Activated T-cell treated with anti-CD3 and anti-CD28 coated beads, Interleukin-2, amount 50 U/mL, for 4 hours (primary cell): ENCODE results near the gene RRBP1. TPM values are rescaled to one million over a fixed set of nuclear protein-coding genes. Genes with fewer than 3 reads are reported as not detected.

ENCODE experiments used
- ATAC-seq, 2 donors: fragments of 200-7000 bp; cut with Tn5 transposase; one replicate each; pipeline ENCODE4 v1.10.0; 2021
- DNase-seq: peaks from one replicate; pipeline ENCODE4 v3.0.0-alpha.2; 2020
- H3K27me3 Mint-ChIP-seq: one replicate; pipeline ENCODE4 v1.8.0; 2021; ENCODE audit warnings: low read depth, mixed read lengths
- H3K36me3 Mint-ChIP-seq: one replicate; pipeline ENCODE4 v1.8.0; 2022; ENCODE audit warnings: mixed read lengths; ENCODE audit not compliant: insufficient read depth
- H3K4me1 Mint-ChIP-seq: one replicate; pipeline ENCODE4 v1.8.0; 2021; ENCODE audit warnings: low read depth, mixed read lengths
- H3K4me3 Mint-ChIP-seq: one replicate; pipeline ENCODE4 v1.8.0; 2021; ENCODE audit warnings: mild to moderate bottlenecking, moderate library complexity, mixed read lengths
- H3K9me3 Mint-ChIP-seq: one replicate; pipeline ENCODE4 v1.8.0; 2021; ENCODE audit warnings: mixed read lengths
- total RNA-seq, 3 donors: library from RNA; stranded (reverse); gene quantifications; one replicate each; pipeline ENCODE4 v1.2.1, GENCODE V29; 2021

RRBP1 gene
- total RNA-seq, 3 donors from 2014 or later: 25.5 to 32.3 (median 27.0) TPM

DNA sequence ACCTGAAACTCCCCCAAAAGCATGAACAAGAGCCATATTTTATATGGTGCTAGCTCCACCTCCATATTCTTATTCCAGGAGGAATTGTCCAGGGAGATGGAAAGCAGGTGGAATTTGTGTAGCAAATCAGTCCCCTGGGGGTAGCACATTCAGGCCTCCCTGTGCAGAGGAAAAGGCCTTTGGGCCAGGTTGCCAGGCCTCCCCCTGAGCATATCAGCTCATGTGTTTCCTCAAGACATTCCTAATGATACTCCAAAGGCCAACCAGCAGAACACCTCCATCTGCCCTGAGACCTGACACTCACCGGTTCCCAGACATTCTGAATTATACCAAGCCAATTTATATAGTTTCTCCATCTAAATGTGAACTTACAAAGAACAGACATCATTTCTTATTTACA lies 15.1 kb upstream of the RRBP1 start:
- Mint-ChIP-seq H3K4me1 (no peaks in the 10 kb centered on the region), H3K27me3 (peaks cover 12% of the 10 kb centered on the region), H3K36me3 (no peaks in the 10 kb centered on the region), H3K4me3 (no peak overlapping the region), H3K9me3 (no peaks in the 10 kb centered on the region)
- no peak for ATAC-seq
- no peak for DNase-seq

- no peak overlapping the region for H3K4me3 Mint-ChIP-seq
- H3K9me3 Mint-ChIP-seq: no peaks in the 10 kb centered on the region
- ATAC-seq: no peak
- peaks cover 19% of the 10 kb centered on the region for H3K27me3 Mint-ChIP-seq
- no peak for DNase-seq
- H3K4me1 Mint-ChIP-seq: no peaks in the 10 kb centered on the region
- no peaks in the 10 kb centered on the region for H3K36me3 Mint-ChIP-seq
These were observed 14.2 kb upstream of the RRBP1 start for GRCh38 chr20:17696287-17696686.

DNA sequence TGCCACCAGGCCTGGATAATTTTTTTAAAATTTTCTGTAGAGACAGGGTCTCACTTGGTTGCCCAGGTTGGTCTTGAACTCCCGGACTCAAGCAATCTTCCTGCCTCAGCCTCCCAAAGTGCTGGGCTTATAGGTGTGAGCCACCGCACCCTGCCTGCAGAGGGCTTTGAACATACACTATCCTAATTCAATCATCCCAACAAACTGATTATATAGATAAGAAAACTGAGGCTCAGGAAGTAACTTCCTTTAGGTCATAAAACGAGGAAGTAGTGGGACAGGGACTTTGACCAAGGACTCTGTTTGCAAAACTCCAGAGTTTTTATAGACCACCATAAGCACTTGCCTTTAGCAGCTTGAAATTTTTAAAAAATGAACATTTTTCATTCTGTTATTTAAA lies 12.7 kb upstream of the RRBP1 start:
- DNase-seq (no peak), ATAC-seq (no peak)
- Mint-ChIP-seq H3K4me1 (no peaks in the 10 kb centered on the region), H3K9me3 (no peaks in the 10 kb centered on the region), H3K27me3 (peaks cover 26% of the 10 kb centered on the region), H3K4me3 (no peak overlapping the region), H3K36me3 (no peaks in the 10 kb centered on the region)

GRCh38 chr20:17693444-17694001 lies 11.5 kb upstream of the RRBP1 start:
- no peak overlapping the region for H3K4me3 Mint-ChIP-seq
- H3K4me1 Mint-ChIP-seq: no peaks in the 10 kb centered on the region
- H3K27me3 Mint-ChIP-seq: peaks cover 31% of the 10 kb centered on the region
- H3K36me3 Mint-ChIP-seq: no peaks in the 10 kb centered on the region
- H3K9me3 Mint-ChIP-seq: no peaks in the 10 kb centered on the region
- no peak for ATAC-seq
- no peak for DNase-seq

DNA sequence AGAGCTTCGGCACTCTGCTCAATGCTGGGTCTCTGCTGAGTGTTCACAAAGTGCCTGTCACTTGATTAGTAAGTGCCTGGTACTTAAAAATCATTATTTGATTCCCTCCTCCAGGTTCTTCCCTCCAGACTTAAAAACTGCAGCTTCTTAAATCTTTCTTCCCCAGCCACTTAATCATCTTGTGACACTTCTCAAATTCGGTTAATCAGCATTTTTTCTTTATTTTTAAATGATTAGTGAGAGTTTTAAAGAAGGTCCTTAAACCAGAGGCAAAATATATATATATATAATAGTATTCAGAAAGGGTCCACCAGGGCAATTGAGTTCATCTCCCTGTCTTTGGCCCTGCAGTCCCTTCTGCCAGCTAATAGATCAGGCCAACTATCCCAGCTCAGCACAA lies 9.7 kb upstream of the RRBP1 start:
- ATAC-seq (no peak), DNase-seq (no peak)
- Mint-ChIP-seq H3K9me3 (no peaks in the 10 kb centered on the region), H3K27me3 (peaks cover 47% of the 10 kb centered on the region), H3K4me1 (no peaks in the 10 kb centered on the region), H3K36me3 (no peaks in the 10 kb centered on the region), H3K4me3 (no peak overlapping the region)

DNA sequence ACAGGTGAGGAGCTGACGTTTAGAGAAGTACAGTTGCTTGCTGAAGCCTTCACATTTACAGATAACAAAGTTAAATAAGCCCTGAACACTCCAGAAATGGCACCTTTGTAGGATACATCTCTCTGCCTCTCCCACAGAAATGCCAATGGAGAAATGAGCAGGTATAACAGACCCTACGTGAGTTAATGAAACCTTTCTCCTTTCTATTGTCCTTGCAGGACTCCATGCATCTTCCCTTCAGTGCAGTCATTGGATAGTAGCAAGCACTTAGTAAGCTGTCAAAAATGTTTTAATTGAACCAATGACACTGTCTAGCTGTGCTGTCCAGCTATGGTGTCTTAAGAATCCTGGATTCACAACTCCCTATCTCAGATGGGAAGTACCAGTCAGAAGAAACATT lies 8.1 kb upstream of the RRBP1 start:
- DNase-seq (no peak), ATAC-seq (no peak)
- H3K4me3 Mint-ChIP-seq: no peak overlapping the region
- peaks cover 60% of the 10 kb centered on the region for H3K27me3 Mint-ChIP-seq
- H3K4me1 Mint-ChIP-seq: no peaks in the 10 kb centered on the region
- no peaks in the 10 kb centered on the region for H3K36me3 Mint-ChIP-seq
- no peaks in the 10 kb centered on the region for H3K9me3 Mint-ChIP-seq

DNA sequence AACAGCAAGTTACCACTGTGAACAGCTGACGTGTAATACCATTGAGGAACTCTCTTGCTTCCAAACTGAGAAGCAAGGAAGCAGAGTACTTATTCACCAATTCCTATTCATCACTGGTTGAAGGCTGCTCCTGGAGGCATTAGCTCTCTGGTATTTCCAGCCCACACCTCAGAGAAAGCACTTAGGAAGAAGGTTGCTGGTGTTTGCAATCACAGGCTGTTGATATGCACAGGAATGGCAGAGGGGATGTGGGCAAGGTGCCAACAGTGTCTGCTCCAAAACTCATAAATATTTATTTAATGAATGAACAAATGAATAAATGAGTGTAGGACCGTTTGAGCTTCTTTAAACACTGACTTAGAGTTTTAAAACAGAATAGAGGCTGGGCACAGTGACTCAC lies 6.9 kb upstream of the RRBP1 start:
- ATAC-seq (no peak), DNase-seq (no peak)
- H3K36me3 Mint-ChIP-seq: no peaks in the 10 kb centered on the region
- H3K9me3 Mint-ChIP-seq: no peaks in the 10 kb centered on the region
- H3K4me3 Mint-ChIP-seq: no peak overlapping the region
- H3K4me1 Mint-ChIP-seq: no peaks in the 10 kb centered on the region
- peaks cover 71% of the 10 kb centered on the region for H3K27me3 Mint-ChIP-seq

DNA sequence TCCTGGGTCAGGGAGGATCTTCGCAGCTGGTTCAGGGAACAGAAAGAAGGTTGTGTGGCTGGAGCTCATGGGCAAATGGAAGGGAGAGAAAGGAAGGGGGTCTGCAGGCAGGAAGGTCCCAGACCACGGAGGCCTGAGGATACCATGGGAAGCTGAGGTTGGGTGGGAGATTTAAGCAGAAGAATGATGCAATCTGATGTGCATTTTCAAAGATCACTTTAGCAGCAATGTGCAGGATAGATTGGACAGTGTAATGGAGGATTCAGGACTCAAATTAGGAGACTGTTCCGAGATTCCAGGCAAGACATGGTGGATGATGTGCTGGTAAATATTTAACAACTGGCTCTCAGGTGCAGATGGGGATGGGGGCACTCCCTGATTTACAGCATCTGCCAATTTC lies 5.8 kb upstream of the RRBP1 start:
- DNase-seq: no peak
- Mint-ChIP-seq H3K9me3 (no peaks in the 10 kb centered on the region), H3K4me3 (no peak overlapping the region), H3K4me1 (peaks cover 4% of the 10 kb centered on the region), H3K27me3 (peaks cover 65% of the 10 kb centered on the region), H3K36me3 (no peaks in the 10 kb centered on the region)
- ATAC-seq: no peak

DNA sequence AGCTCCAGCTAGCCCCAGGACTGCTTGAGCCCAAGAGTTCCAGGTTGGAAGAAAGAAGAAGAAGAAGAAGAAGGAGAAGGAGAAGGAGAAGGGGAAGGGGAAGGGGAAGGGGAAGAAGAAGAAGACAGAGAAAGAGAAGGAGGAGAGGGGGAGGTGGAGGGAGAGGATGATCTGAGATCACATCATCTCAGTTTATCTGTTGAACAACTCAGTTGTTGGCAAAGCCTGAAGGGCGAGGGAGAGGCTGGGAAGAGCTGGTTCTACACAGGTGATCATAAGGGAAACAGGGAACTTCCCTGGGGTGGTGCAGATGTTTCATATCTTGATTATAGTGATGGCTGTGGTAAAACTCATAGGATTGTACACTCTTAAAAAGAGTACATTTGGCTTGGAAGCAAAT lies 3.1 kb upstream of the RRBP1 start:
- Mint-ChIP-seq H3K4me1 (peaks cover 9% of the 10 kb centered on the region), H3K36me3 (no peaks in the 10 kb centered on the region), H3K9me3 (no peaks in the 10 kb centered on the region), H3K4me3 (no peak overlapping the region), H3K27me3 (peaks cover 49% of the 10 kb centered on the region)
- ATAC-seq: no peak
- DNase-seq: no peak

DNA sequence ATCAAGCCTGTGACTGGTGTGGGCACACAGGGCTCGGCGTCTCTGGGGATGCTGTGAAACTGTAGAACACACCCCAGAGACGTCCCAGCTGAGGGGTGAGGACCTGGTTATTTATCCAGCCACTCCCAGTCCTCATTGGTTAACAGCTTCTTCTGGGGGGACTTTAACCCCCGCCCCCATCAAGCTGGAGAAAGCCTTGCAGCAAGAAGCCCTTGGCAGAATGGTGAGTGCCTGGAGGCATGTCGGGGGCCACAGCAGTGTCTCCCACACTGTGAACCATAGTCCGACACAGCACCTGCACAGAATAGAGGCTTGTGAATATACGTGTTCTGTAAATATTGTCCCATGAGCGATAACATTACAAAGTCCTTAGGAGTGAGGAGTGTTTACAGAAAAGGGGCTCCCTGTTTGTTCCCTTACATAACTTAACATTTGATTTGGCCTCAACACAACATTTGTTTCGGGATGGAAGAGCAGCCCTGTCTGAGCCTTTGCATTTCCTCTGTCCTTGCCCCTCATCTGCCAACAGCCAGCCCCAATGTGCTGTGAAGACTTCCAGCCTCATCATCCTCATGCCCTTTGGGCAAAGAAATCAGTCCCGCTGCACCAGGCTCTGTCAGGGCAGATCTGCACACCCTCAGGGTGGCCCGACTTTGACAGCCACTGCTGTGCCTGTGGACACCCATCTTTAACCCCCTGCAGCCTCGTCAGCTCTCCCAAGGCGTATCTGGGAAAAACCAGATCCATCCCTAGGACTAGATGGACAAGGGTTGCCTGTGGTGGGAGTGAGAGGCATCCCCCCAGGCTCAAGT lies 2.2 kb upstream of the RRBP1 start:
- H3K27me3 Mint-ChIP-seq: peaks cover 46% of the 10 kb centered on the region
- ATAC-seq: no peak
- no peak for DNase-seq
- no peaks in the 10 kb centered on the region for H3K36me3 Mint-ChIP-seq
- peaks cover 18% of the 10 kb centered on the region for H3K4me1 Mint-ChIP-seq
- H3K9me3 Mint-ChIP-seq: no peaks in the 10 kb centered on the region
- H3K4me3 Mint-ChIP-seq: no peak overlapping the region

DNA sequence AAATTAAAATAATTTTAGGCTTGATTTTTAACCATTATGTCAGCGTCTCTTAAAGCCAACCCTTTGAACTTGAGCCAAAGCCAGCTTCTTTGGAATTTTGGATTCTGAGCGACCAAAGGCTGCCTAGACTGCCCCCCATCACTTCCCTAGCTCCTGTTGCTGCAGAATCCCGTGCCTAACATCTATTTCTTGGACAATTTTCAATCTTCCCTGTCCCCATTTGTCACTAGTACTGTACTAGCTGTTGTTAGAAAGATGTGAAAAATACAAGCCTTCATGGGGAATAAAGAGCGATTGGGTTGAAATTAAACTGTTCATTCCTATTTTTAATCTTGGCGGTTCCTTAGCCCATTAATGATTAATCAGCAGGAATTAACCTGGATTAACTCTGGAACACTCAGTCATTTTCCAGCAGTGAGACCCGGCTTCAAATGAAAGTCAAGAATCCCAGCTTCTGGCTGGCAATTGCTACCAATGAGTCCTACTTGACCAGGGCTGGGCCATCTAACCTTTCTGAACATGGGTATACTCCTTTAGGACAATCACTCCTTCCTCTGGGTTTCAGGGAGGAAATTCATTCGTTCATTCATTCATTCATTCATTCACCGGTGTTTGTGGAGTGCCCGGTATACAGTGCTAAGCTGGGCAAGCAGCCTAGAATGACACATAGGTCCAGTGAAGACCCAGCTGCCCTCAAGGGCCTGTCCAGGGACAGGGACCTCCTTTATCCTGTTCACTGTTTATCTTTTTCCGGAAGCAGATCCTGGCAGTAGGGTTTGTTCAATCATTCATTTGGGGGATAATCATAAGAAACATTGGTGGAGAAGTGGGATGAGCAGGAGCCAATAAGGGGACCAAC lies 1.4 kb upstream of the RRBP1 start:
- H3K9me3 Mint-ChIP-seq: no peaks in the 10 kb centered on the region
- H3K4me1 Mint-ChIP-seq: peaks cover 18% of the 10 kb centered on the region
- H3K36me3 Mint-ChIP-seq: no peaks in the 10 kb centered on the region
- H3K27me3 Mint-ChIP-seq: peaks cover 43% of the 10 kb centered on the region
- DNase-seq (no peak), ATAC-seq (no peak)
- peak overlapping the region; percentile 53 for H3K4me3 Mint-ChIP-seq

- Mint-ChIP-seq H3K9me3 (no peaks in the 10 kb centered on the region), H3K4me1 (peaks cover 18% of the 10 kb centered on the region), H3K27me3 (peaks cover 39% of the 10 kb centered on the region), H3K36me3 (no peaks in the 10 kb centered on the region), H3K4me3 (peak overlapping the region; percentile 84)
- no peak for ATAC-seq
- no peak for DNase-seq
These were observed 802 bp upstream of the RRBP1 start for GRCh38 chr20:17682889-17683198.

- Mint-ChIP-seq H3K9me3 (no peaks in the 10 kb centered on the region), H3K4me1 (peaks cover 18% of the 10 kb centered on the region), H3K27me3 (peaks cover 28% of the 10 kb centered on the region), H3K36me3 (no peaks in the 10 kb centered on the region), H3K4me3 (peak overlapping the region; percentile 84)
- DNase-seq (no peak), ATAC-seq (peak; percentile 19 to 27)
These were observed 328 bp downstream of the RRBP1 start for GRCh38 chr20:17681726-17682102.

DNA sequence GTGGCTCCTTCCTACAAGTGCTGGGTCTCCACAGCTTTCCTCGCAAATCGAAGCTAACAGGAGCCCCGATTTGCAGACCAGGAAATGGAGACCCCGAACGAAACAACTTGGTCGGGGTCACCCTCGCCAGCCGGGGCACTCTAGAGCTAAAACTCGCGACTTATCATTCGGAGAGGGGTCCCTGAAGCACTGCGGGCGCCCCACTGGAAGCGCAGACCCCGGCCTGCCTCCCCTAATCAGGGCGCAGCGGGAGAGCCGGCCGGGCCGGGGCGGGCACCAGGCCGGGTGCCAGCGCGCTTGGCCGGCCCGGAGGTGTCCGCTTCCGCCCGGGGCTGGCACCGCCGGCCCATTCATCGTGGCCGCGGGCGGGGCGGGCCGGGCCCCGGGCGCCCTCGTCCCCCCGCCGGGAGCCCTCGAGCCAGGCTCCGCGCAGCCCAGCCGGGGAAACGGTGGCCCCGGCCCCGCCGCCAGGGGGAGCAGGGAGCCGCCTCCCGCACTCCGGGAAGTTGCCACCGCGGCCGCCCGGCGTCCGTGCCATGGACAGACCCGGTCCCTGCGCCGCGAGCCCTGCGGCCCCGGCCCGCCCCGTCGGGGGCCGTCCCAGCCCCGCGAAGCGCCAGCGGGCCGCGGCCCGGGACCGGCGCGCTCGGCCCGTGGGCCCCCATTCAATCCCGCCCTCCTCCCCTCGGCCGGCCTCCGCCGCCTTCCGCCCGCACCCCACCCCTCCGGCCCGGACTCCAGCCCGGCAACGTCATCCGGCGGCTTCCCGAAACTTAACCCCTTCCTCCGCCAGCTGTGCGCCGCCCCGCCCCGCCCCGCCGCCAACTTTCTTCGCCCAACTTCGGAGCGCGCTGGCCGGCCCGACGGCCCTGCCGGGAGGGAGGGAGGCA lies 961 bp downstream of the RRBP1 start:
- peaks cover 18% of the 10 kb centered on the region for H3K4me1 Mint-ChIP-seq
- H3K9me3 Mint-ChIP-seq: no peaks in the 10 kb centered on the region
- H3K27me3 Mint-ChIP-seq: peaks cover 23% of the 10 kb centered on the region
- peak overlapping the region; percentile 81 for H3K4me3 Mint-ChIP-seq
- H3K36me3 Mint-ChIP-seq: peaks cover 1% of the 10 kb centered on the region
- peak; percentile 30 to 41 for ATAC-seq
- peak; percentile 76 for DNase-seq
